ENCODE data around the gene ATP6V0A1. TPM values are rescaled to one million over a fixed set of nuclear protein-coding genes. Genes with fewer than 3 reads are reported as not detected.

The ATP6V0A1 gene
- total RNA-seq, 2 donors from 2014 or later: 45.2 to 53.1 TPM

- H3K27ac Mint-ChIP-seq: peak overlapping the region; percentile 75
These were observed 60.3 kb downstream of the ATP6V0A1 start for GRCh38 chr17:42518755-42519545.

GRCh38 chr17:42519546-42520491 lies 61.1 kb downstream of the ATP6V0A1 start:
- WGBS, 2 experiments (ENCODE audit: insufficient coverage in 1 of 2, insufficient read length in 1 of 2): 48 to 59% methylated on average over 10 to 12 of the region's 12 CpGs
- Mint-ChIP-seq H3K4me3 (no peak overlapping the region), H3K36me3 (ENCODE audit: low read depth) (peaks cover 40% of the 10 kb centered on the region), H3K27ac (peak overlapping the region; percentile 75), H3K9me3 (no peaks in the 10 kb centered on the region), H3K27me3 (ENCODE audit: insufficient read depth) (no peaks in the 10 kb centered on the region), H3K4me1 (peaks cover 22% of the 10 kb centered on the region)
- Histone ChIP-seq H3K27me3 (ENCODE audit: control insufficient read depth, insufficient read depth, low read length, poor library complexity, severe bottlenecking) (no peaks in the 10 kb centered on the region), H3K27ac (ENCODE audit: low read depth, low read length) (peak overlapping the region; percentile 97), H3K36me3 (ENCODE audit: control insufficient read depth, insufficient read depth, low read length) (peaks cover 14% of the 10 kb centered on the region), H3K9me3 (ENCODE audit: control insufficient read depth, low read length) (no peaks in the 10 kb centered on the region), H3K4me1 (ENCODE audit: control insufficient read depth, insufficient read depth, low read length) (peaks cover 19% of the 10 kb centered on the region), H3K4me3 (ENCODE audit: low read length) (no peak overlapping the region), H3K9ac (ENCODE audit: extremely low read depth, low read length, poor library complexity, severe bottlenecking) (peak overlapping the region; percentile 26)
- peak; percentile 85 for DNase-seq
- TF ChIP-seq CTCF (conservative IDR thresholded peaks at IDR 0.05): no peak

More at GRCh38 chr17:42518755-42519545, 60.3 kb downstream of the ATP6V0A1 start:
- peaks cover 19% of the 10 kb centered on the region for H3K4me1 ChIP-seq (ENCODE audit: control insufficient read depth, insufficient read depth, low read length)
- no peak overlapping the region for H3K4me3 Mint-ChIP-seq
- no peaks in the 10 kb centered on the region for H3K9me3 ChIP-seq (ENCODE audit: control insufficient read depth, low read length)
- no peak for TF ChIP-seq CTCF (conservative IDR thresholded peaks at IDR 0.05)
- peaks cover 22% of the 10 kb centered on the region for H3K4me1 Mint-ChIP-seq
- no peaks in the 10 kb centered on the region for H3K27me3 Mint-ChIP-seq (ENCODE audit: insufficient read depth)
- H3K9ac ChIP-seq (ENCODE audit: extremely low read depth, low read length, poor library complexity, severe bottlenecking): no peak overlapping the region
- H3K36me3 Mint-ChIP-seq (ENCODE audit: low read depth): peaks cover 43% of the 10 kb centered on the region
- WGBS, 2 experiments (ENCODE audit: insufficient coverage in 1 of 2, insufficient read length in 1 of 2): 92 to 94% methylated on average over 3 to 6 of the region's 6 CpGs
- DNase-seq: no peak
- no peak overlapping the region for H3K4me3 ChIP-seq (ENCODE audit: low read length)
- no peaks in the 10 kb centered on the region for H3K27me3 ChIP-seq (ENCODE audit: control insufficient read depth, insufficient read depth, low read length, poor library complexity, severe bottlenecking)
- H3K36me3 ChIP-seq (ENCODE audit: control insufficient read depth, insufficient read depth, low read length): peaks cover 17% of the 10 kb centered on the region
- peak overlapping the region; percentile 97 for H3K27ac ChIP-seq (ENCODE audit: low read depth, low read length)
- no peaks in the 10 kb centered on the region for H3K9me3 Mint-ChIP-seq

DNA sequence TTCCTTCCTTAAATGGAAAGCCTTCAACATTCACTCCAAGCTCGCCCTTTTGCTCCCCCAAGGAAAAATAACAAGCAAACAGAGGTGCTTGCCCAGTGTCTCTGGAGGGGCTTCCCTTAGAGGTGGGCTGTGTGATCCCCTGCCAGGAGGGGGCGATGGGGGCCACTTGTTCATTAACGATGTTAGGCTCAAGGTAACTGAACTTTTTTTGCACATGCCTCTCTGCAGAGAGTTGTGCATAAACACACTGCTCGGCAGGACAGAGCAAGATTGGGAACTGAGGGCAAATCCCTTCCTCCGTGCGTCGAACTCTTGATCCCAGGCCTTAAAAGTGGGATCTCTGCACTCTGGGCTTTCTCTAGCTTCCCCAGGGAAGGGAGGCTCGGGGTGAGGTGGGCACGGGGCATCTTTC lies 61.9 kb downstream of the ATP6V0A1 start:
- no peaks in the 10 kb centered on the region for H3K27me3 Mint-ChIP-seq (ENCODE audit: insufficient read depth)
- Histone ChIP-seq H3K4me1 (ENCODE audit: control insufficient read depth, insufficient read depth, low read length) (peaks cover 19% of the 10 kb centered on the region), H3K27ac (ENCODE audit: low read depth, low read length) (peak overlapping the region; percentile 97), H3K36me3 (ENCODE audit: control insufficient read depth, insufficient read depth, low read length) (peaks cover 14% of the 10 kb centered on the region), H3K9ac (ENCODE audit: extremely low read depth, low read length, poor library complexity, severe bottlenecking) (peak overlapping the region; percentile 26), H3K27me3 (ENCODE audit: control insufficient read depth, insufficient read depth, low read length, poor library complexity, severe bottlenecking) (no peaks in the 10 kb centered on the region), H3K4me3 (ENCODE audit: low read length) (no peak overlapping the region), H3K9me3 (ENCODE audit: control insufficient read depth, low read length) (no peaks in the 10 kb centered on the region)
- no peaks in the 10 kb centered on the region for H3K9me3 Mint-ChIP-seq
- peak overlapping the region; percentile 21 for H3K27ac Mint-ChIP-seq
- 57 to 76% methylated on average over 8 to 9 of the region's 9 CpGs for WGBS, 2 experiments (ENCODE audit: insufficient coverage in 1 of 2, insufficient read length in 1 of 2)
- TF ChIP-seq CTCF (conservative IDR thresholded peaks at IDR 0.05): peak; percentile 66
- peaks cover 22% of the 10 kb centered on the region for H3K4me1 Mint-ChIP-seq
- DNase-seq: peak; percentile 69
- H3K4me3 Mint-ChIP-seq: no peak overlapping the region
- peaks cover 38% of the 10 kb centered on the region for H3K36me3 Mint-ChIP-seq (ENCODE audit: low read depth)
